ENCODE results near the gene LIN37. TPM values are rescaled to one million over a fixed set of nuclear protein-coding genes. Genes with fewer than 3 reads are reported as not detected.

The LIN37 gene
- total and polyA plus RNA-seq, 2 experiments from 2014 or later = 11.4 to 16.0 TPM

GRCh38 chr19:35731353-35731752, 17.0 kb upstream of the LIN37 start:
- Histone ChIP-seq H3K27me3 (no peaks in the 10 kb centered on the region), H3K36me3 (peaks cover 49% of the 10 kb centered on the region), H3K4me3 (no peak overlapping the region), H3K4me1 (ENCODE audit: low read depth) (no peaks in the 10 kb centered on the region), H3K9me3 (ENCODE audit: low read depth) (no peaks in the 10 kb centered on the region), H3K27ac (no peak overlapping the region)
- no peak for DNase-seq (ENCODE audit: low read depth in 1 of 2, low spot score in 1 of 2)
- TF ChIP-seq CTCF (IDR thresholded peaks at IDR 0.05; ENCODE audit: low read depth, low read length) = no peak

DNA sequence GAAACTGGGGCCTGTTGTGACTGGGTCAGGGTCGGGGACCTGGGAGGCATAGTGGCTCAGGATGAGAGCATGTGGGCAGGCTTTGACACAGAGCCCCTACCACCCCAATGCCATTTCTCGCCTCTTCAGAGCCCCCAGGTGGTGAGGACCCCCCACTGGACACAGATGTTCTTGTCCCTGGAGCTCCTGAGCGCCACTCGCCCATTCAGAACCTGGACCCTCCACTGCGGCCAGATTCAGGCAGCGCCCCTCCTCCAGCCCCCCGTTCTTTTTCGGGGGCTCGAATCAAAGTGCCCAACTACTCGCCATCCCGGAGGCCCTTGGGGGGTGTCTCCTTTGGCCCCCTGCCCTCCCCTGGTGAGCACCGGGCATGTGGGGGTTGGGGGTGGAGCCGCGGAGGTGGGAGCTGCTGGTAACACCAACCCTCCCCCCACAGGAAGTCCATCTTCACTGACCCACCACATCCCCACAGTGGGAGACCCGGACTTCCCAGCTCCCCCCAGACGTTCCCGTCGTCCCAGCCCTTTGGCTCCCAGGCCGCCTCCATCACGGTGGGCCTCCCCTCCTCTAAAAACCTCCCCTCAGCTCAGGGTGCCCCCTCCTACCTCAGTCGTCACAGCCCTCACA, 16.5 kb upstream of the LIN37 start:
- Histone ChIP-seq H3K36me3 (peaks cover 51% of the 10 kb centered on the region), H3K9me3 (ENCODE audit: low read depth) (no peaks in the 10 kb centered on the region), H3K27ac (no peak overlapping the region), H3K4me3 (no peak overlapping the region), H3K27me3 (no peaks in the 10 kb centered on the region), H3K4me1 (ENCODE audit: low read depth) (no peaks in the 10 kb centered on the region)
- no peak for TF ChIP-seq CTCF (IDR thresholded peaks at IDR 0.05; ENCODE audit: low read depth, low read length)
- DNase-seq (ENCODE audit: low read depth in 1 of 2, low spot score in 1 of 2) = no peak

GRCh38 chr19:35732540-35733179, 15.7 kb upstream of the LIN37 start:
- no peak overlapping the region for H3K27ac ChIP-seq
- H3K27me3 ChIP-seq = no peaks in the 10 kb centered on the region
- no peaks in the 10 kb centered on the region for H3K9me3 ChIP-seq (ENCODE audit: low read depth)
- DNase-seq (ENCODE audit: low read depth in 1 of 2, low spot score in 1 of 2) = no peak
- no peaks in the 10 kb centered on the region for H3K4me1 ChIP-seq (ENCODE audit: low read depth)
- TF ChIP-seq CTCF (IDR thresholded peaks at IDR 0.05; ENCODE audit: low read depth, low read length) = no peak
- peaks cover 46% of the 10 kb centered on the region for H3K36me3 ChIP-seq
- no peak overlapping the region for H3K4me3 ChIP-seq

- no peak for TF ChIP-seq CTCF (IDR thresholded peaks at IDR 0.05; ENCODE audit: low read depth, low read length)
- peaks cover 42% of the 10 kb centered on the region for H3K36me3 ChIP-seq
- H3K9me3 ChIP-seq (ENCODE audit: low read depth) = no peaks in the 10 kb centered on the region
- H3K27ac ChIP-seq = no peak overlapping the region
- DNase-seq (ENCODE audit: low read depth in 1 of 2, low spot score in 1 of 2) = no peak
- H3K4me3 ChIP-seq = no peak overlapping the region
- no peaks in the 10 kb centered on the region for H3K27me3 ChIP-seq
- no peaks in the 10 kb centered on the region for H3K4me1 ChIP-seq (ENCODE audit: low read depth)
Observed at GRCh38 chr19:35733180-35734125, 14.9 kb upstream of the LIN37 start.

GRCh38 chr19:35734273-35734672, 14.1 kb upstream of the LIN37 start:
- no peak for TF ChIP-seq CTCF (IDR thresholded peaks at IDR 0.05; ENCODE audit: low read depth, low read length)
- no peaks in the 10 kb centered on the region for H3K4me1 ChIP-seq (ENCODE audit: low read depth)
- no peak overlapping the region for H3K4me3 ChIP-seq
- peaks cover 41% of the 10 kb centered on the region for H3K36me3 ChIP-seq
- H3K27me3 ChIP-seq = no peaks in the 10 kb centered on the region
- DNase-seq (ENCODE audit: low read depth in 1 of 2, low spot score in 1 of 2) = no peak
- no peak overlapping the region for H3K27ac ChIP-seq
- H3K9me3 ChIP-seq (ENCODE audit: low read depth) = no peaks in the 10 kb centered on the region
